ENCODE measurements around the gene PTH2. TPM values are rescaled to one million over a fixed set of nuclear protein-coding genes. Genes with fewer than 3 reads are reported as not detected.

The PTH2 gene
- total and polyA plus RNA-seq, 2 donors (not counting 1 experiment from before 2014, with no cell fraction given): not detected

GRCh38 chr19:49382639-49383038, 40.6 kb downstream of the PTH2 start:
- TF ChIP-seq, protein P1, sequence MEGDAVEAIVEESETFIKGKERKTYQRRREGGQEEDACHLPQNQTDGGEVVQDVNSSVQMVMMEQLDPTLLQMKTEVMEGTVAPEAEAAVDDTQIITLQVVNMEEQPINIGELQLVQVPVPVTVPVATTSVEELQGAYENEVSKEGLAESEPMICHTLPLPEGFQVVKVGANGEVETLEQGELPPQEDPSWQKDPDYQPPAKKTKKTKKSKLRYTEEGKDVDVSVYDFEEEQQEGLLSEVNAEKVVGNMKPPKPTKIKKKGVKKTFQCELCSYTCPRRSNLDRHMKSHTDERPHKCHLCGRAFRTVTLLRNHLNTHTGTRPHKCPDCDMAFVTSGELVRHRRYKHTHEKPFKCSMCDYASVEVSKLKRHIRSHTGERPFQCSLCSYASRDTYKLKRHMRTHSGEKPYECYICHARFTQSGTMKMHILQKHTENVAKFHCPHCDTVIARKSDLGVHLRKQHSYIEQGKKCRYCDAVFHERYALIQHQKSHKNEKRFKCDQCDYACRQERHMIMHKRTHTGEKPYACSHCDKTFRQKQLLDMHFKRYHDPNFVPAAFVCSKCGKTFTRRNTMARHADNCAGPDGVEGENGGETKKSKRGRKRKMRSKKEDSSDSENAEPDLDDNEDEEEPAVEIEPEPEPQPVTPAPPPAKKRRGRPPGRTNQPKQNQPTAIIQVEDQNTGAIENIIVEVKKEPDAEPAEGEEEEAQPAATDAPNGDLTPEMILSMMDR (conservative IDR thresholded peaks at IDR 0.05 in 1 of 2, IDR thresholded peaks at IDR 0.05 in 1 of 2; ENCODE audit: low read depth in 1 of 2, low read length in 2 of 2): no peak
- TF ChIP-seq EZH2 (IDR thresholded peaks at IDR 0.05; ENCODE audit: low read length, missing control alignments): no peak
- DNase-seq (ENCODE audit: low read depth in 2 of 2): no peak
- H4K20me1 ChIP-seq (ENCODE audit: control insufficient read depth, extremely low read depth, insufficient read depth, low read length): no peaks in the 10 kb centered on the region

GRCh38 chr19:49380391-49380790, 42.9 kb downstream of the PTH2 start:
- DNase-seq (ENCODE audit: low read depth in 2 of 2): no peak
- no peaks in the 10 kb centered on the region for H4K20me1 ChIP-seq (ENCODE audit: control insufficient read depth, extremely low read depth, insufficient read depth, low read length)
- H3K27me3 ChIP-seq (ENCODE audit: control insufficient read depth, insufficient read depth, low read length): peaks cover 4% of the 10 kb centered on the region
- no peaks in the 10 kb centered on the region for H3K4me1 ChIP-seq (ENCODE audit: control insufficient read depth, extremely low read depth, insufficient read depth, low read length)
- no peak overlapping the region for H3K4me2 ChIP-seq (ENCODE audit: extremely low read depth, insufficient read depth, low read length)
- no peak overlapping the region for H3K27ac ChIP-seq (ENCODE audit: insufficient read depth, low read length)
- no peak overlapping the region for H3K9ac ChIP-seq (ENCODE audit: insufficient read depth, low read length)
- H3K79me2 ChIP-seq (ENCODE audit: control insufficient read depth, insufficient read depth, low read length): no peaks in the 10 kb centered on the region
- H3K36me3 ChIP-seq (ENCODE audit: control insufficient read depth, insufficient read depth, low read length): no peaks in the 10 kb centered on the region
- no peak overlapping the region for H2AFZ ChIP-seq (ENCODE audit: low read length)
- no peak for TF ChIP-seq EZH2 (IDR thresholded peaks at IDR 0.05; ENCODE audit: low read length, missing control alignments)
- TF ChIP-seq, protein P1 (conservative IDR thresholded peaks at IDR 0.05 in 1 of 2, IDR thresholded peaks at IDR 0.05 in 1 of 2; ENCODE audit: low read depth in 1 of 2, low read length in 2 of 2): no peak
- H3K4me3 ChIP-seq (replicated peaks in 1 of 4; ENCODE audit: control extremely low read depth in 1 of 4, insufficient read depth in 1 of 4, low read depth in 3 of 4, low read length in 4 of 4): no peak overlapping the region
- no peaks in the 10 kb centered on the region for H3K9me3 ChIP-seq (ENCODE audit: control insufficient read depth, insufficient read depth, low read depth, low read length)

More at GRCh38 chr19:49382639-49383038, 40.6 kb downstream of the PTH2 start:
- H3K36me3 ChIP-seq (ENCODE audit: control insufficient read depth, insufficient read depth, low read length): no peaks in the 10 kb centered on the region
- no peaks in the 10 kb centered on the region for H3K4me1 ChIP-seq (ENCODE audit: control insufficient read depth, extremely low read depth, insufficient read depth, low read length)
- H3K27ac ChIP-seq (ENCODE audit: insufficient read depth, low read length): no peak overlapping the region
- H3K9me3 ChIP-seq (ENCODE audit: control insufficient read depth, insufficient read depth, low read depth, low read length): no peaks in the 10 kb centered on the region
- peaks cover 4% of the 10 kb centered on the region for H3K27me3 ChIP-seq (ENCODE audit: control insufficient read depth, insufficient read depth, low read length)
- H3K4me2 ChIP-seq (ENCODE audit: extremely low read depth, insufficient read depth, low read length): no peak overlapping the region
- no peak overlapping the region for H3K4me3 ChIP-seq (replicated peaks in 1 of 4; ENCODE audit: control extremely low read depth in 1 of 4, insufficient read depth in 1 of 4, low read depth in 3 of 4, low read length in 4 of 4)
- H3K9ac ChIP-seq (ENCODE audit: insufficient read depth, low read length): no peak overlapping the region
- no peak overlapping the region for H2AFZ ChIP-seq (ENCODE audit: low read length)
- H3K79me2 ChIP-seq (ENCODE audit: control insufficient read depth, insufficient read depth, low read length): no peaks in the 10 kb centered on the region

DNA sequence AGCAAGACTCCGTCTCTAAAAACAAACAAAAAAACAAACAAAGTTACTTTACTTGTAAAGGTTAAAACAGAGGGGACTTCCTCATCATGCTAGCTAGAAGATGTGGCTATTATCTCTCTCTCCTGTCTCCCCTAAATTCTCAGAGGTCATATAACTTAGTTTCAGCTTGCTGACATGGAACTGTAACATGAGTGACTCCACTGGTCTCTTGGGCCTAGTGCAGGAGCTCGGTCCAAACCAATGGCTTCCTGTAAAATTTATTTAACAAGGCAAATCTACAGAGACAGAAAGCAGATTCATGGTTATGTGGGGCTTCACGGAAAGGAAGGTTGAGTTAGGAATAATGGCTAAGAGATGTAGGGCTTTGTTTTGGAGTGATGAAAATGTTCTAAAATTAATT, 44.7 kb downstream of the PTH2 start:
- H3K27ac ChIP-seq (ENCODE audit: insufficient read depth, low read length): no peak overlapping the region
- TF ChIP-seq, protein P1 (conservative IDR thresholded peaks at IDR 0.05 in 1 of 2, IDR thresholded peaks at IDR 0.05 in 1 of 2; ENCODE audit: low read depth in 1 of 2, low read length in 2 of 2): no peak
- no peak for TF ChIP-seq EZH2 (IDR thresholded peaks at IDR 0.05; ENCODE audit: low read length, missing control alignments)
- no peak overlapping the region for H2AFZ ChIP-seq (ENCODE audit: low read length)
- no peak overlapping the region for H3K4me2 ChIP-seq (ENCODE audit: extremely low read depth, insufficient read depth, low read length)
- no peaks in the 10 kb centered on the region for H4K20me1 ChIP-seq (ENCODE audit: control insufficient read depth, extremely low read depth, insufficient read depth, low read length)
- no peak for DNase-seq (ENCODE audit: low read depth in 2 of 2)
- no peak overlapping the region for H3K9ac ChIP-seq (ENCODE audit: insufficient read depth, low read length)
- no peaks in the 10 kb centered on the region for H3K9me3 ChIP-seq (ENCODE audit: control insufficient read depth, insufficient read depth, low read depth, low read length)
- H3K4me1 ChIP-seq (ENCODE audit: control insufficient read depth, extremely low read depth, insufficient read depth, low read length): no peaks in the 10 kb centered on the region
- no peaks in the 10 kb centered on the region for H3K36me3 ChIP-seq (ENCODE audit: control insufficient read depth, insufficient read depth, low read length)
- no peak overlapping the region for H3K4me3 ChIP-seq (replicated peaks in 1 of 4; ENCODE audit: control extremely low read depth in 1 of 4, insufficient read depth in 1 of 4, low read depth in 3 of 4, low read length in 4 of 4)
- peaks cover 8% of the 10 kb centered on the region for H3K27me3 ChIP-seq (ENCODE audit: control insufficient read depth, insufficient read depth, low read length)
- H3K79me2 ChIP-seq (ENCODE audit: control insufficient read depth, insufficient read depth, low read length): no peaks in the 10 kb centered on the region
